Nephron (organoid): ENCODE results near the gene GNAT2.
A peak's percentile ranks its signal among the peaks of the same experiment; 100 is the strongest.

Experiments used
- H3K27ac Mint-ChIP-seq, 3 experiments: 2 replicates each; pipeline ENCODE4 v1.8.0; 2020; ENCODE audit warnings: mixed read lengths in 3 of 3, mild to moderate bottlenecking in 2 of 3, moderate library complexity in 1 of 3
- H3K27me3 Mint-ChIP-seq: 2 replicates; pipeline ENCODE4 v1.8.0; 2021; ENCODE audit warnings: low read depth, mild to moderate bottlenecking, moderate library complexity, mixed read lengths
- H3K36me3 Mint-ChIP-seq: 2 replicates; pipeline ENCODE4 v1.8.0; 2020; ENCODE audit warnings: low read depth, mixed read lengths
- H3K4me1 Mint-ChIP-seq: 2 replicates; pipeline ENCODE4 v1.8.0; 2020; ENCODE audit warnings: mixed read lengths
- H3K4me3 Mint-ChIP-seq, 3 experiments: 2 replicates each; pipeline ENCODE4 v1.8.0; 2020; ENCODE audit warnings: mild to moderate bottlenecking in 3 of 3, mixed read lengths in 3 of 3, moderate library complexity in 2 of 3
- H3K9me3 Mint-ChIP-seq: 2 replicates; pipeline ENCODE4 v1.8.0; 2020; ENCODE audit warnings: mixed read lengths
- TF ChIP-seq, protein P1 (sequence below), 3 experiments: fragments of 200-600 bp; sonication (generic); IDR thresholded peaks; one replicate each; pipeline ENCODE4 v1.5.0; 2021; ENCODE audit warnings: antibody characterized with exemption in 3 of 3; ENCODE audit not compliant: unreplicated experiment in 3 of 3

The GNAT2 gene

DNA sequence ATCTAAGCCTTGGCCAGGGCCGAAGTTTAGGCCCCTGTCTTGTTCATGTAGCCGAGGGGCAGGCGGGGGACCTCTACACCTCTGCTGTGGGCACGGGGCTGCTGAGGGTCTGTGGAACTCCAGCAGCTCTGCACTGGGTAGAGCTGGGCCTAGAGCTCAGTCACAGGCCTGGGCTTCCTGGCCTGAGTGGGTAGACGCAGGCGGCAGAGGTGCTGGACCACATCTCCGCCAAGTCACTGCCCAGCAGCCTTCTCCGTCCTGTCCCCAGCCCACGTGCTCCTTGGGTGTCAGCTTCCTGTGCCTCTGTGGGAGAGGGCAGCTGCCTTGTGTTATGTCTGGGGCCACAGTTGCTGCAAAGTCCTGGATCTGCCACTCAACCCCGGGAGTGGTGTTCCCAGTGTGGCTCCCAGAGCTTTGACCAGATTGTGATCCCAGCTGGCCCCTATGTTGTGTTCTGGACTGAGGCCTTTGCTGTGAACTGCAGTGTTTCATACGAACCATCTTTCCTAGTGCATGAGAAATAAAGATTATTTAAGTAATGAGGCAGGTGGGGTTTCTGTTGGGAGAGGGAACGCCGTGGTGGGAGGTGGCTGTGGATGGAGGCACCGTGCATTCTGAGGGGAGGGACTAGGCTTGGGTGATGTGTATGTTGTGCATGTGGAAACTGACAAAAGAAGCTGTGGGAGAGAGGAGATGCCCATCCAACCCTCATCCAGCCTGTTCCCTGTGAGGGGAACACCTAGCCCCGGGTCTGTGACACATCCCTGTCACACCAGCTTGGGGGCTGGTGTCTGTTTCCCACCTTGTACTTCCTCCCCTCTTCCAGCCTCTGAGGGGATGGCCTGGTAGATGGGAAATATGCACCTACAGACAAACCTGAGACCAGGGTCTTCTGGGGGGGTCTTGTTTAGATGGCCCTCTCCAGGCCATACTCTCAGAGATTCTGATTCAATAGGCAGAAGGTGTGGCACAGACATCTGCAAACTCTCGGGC lies 12.4 kb upstream of the GNAT2 start:
- Mint-ChIP-seq H3K27me3 (no peaks in the 10 kb centered on the region), H3K27ac (peak overlapping the region; percentile 63 to 83 (median 81)), H3K36me3 (peaks cover 42% of the 10 kb centered on the region), H3K9me3 (no peaks in the 10 kb centered on the region), H3K4me3 (no peak overlapping the region), H3K4me1 (peaks cover 46% of the 10 kb centered on the region)
- TF ChIP-seq, protein P1, sequence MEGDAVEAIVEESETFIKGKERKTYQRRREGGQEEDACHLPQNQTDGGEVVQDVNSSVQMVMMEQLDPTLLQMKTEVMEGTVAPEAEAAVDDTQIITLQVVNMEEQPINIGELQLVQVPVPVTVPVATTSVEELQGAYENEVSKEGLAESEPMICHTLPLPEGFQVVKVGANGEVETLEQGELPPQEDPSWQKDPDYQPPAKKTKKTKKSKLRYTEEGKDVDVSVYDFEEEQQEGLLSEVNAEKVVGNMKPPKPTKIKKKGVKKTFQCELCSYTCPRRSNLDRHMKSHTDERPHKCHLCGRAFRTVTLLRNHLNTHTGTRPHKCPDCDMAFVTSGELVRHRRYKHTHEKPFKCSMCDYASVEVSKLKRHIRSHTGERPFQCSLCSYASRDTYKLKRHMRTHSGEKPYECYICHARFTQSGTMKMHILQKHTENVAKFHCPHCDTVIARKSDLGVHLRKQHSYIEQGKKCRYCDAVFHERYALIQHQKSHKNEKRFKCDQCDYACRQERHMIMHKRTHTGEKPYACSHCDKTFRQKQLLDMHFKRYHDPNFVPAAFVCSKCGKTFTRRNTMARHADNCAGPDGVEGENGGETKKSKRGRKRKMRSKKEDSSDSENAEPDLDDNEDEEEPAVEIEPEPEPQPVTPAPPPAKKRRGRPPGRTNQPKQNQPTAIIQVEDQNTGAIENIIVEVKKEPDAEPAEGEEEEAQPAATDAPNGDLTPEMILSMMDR (IDR thresholded peaks at IDR 0.05; ENCODE audit: unreplicated experiment in 3 of 3) = no peak

DNA sequence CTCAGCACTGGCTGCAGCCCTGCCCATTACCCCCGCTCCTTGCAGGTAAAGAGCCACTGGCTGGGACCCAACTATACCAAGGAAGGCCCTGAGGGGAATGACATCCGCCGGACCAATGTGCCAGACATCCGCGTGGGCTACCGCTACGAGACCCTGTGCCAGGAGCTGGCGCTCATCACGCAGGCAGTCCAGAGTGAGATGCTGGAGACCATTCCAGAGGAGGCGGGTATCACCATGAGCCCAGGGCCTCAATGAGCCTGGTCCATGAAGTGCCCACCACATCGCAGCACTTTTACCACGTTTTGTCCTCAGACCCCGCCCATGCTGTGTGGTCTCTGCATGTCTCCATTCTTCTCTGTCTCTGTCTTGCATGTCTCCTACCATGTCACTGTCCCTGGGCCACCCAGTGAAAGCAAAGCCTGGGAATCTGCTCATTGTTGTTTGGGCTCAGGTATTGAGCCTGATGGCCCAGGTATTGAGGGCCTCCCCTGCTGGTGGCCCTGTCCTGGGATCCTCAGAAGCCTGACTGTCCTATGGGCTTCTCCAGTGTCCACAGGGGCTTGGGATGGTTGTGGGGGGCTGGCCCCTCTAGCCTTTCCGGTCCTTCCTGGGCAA lies 11.6 kb upstream of the GNAT2 start:
- TF ChIP-seq, protein P1 (IDR thresholded peaks at IDR 0.05; ENCODE audit: unreplicated experiment in 3 of 3) = no peak
- Mint-ChIP-seq H3K36me3 (peaks cover 47% of the 10 kb centered on the region), H3K27me3 (no peaks in the 10 kb centered on the region), H3K4me3 (no peak overlapping the region), H3K9me3 (no peaks in the 10 kb centered on the region), H3K4me1 (peaks cover 39% of the 10 kb centered on the region), H3K27ac (peak overlapping the region in 1 of 3 experiments; percentile 63)

DNA sequence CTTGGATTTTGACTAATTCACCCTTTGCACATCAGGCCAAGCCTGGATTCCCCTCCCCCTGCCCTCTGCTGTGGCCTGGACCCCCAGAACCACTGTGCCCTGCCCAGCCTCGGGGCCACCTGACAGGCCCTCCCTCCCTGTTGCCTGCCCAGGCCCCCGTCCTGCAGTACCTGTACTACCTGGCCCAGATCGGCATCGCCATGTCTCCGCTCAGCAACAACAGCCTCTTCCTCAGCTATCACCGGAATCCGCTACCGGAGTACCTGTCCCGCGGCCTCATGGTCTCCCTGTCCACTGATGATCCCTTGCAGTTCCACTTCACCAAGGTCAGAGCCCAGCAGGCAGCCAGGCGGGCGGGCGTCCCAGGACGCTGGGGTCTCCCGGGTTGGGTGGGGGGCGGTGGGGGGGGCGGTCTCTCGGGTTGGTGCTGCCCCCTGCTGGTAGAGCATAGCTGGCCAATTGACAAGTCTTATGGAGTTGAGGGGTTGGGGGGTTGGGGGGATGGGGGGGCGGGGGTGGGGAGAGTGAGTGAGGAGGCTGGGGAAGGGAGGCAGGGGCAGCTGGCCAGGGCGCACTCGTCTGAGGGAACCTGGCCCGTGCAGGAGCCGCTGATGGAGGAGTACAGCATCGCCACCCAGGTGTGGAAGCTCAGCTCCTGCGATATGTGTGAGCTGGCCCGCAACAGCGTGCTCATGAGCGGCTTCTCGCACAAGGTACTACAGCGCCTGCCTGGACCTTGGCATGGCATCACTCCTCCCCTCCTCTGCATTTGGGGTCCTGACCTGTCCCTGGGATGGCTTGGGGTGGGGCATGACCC lies 10.9 kb upstream of the GNAT2 start:
- no peak overlapping the region for H3K27ac Mint-ChIP-seq
- H3K36me3 Mint-ChIP-seq = peaks cover 49% of the 10 kb centered on the region
- no peaks in the 10 kb centered on the region for H3K27me3 Mint-ChIP-seq
- H3K4me3 Mint-ChIP-seq = no peak overlapping the region
- H3K9me3 Mint-ChIP-seq = no peaks in the 10 kb centered on the region
- TF ChIP-seq, protein P1 (IDR thresholded peaks at IDR 0.05; ENCODE audit: unreplicated experiment in 3 of 3) = peak in 1 of 3 experiments; percentile 14
- peaks cover 40% of the 10 kb centered on the region for H3K4me1 Mint-ChIP-seq

DNA sequence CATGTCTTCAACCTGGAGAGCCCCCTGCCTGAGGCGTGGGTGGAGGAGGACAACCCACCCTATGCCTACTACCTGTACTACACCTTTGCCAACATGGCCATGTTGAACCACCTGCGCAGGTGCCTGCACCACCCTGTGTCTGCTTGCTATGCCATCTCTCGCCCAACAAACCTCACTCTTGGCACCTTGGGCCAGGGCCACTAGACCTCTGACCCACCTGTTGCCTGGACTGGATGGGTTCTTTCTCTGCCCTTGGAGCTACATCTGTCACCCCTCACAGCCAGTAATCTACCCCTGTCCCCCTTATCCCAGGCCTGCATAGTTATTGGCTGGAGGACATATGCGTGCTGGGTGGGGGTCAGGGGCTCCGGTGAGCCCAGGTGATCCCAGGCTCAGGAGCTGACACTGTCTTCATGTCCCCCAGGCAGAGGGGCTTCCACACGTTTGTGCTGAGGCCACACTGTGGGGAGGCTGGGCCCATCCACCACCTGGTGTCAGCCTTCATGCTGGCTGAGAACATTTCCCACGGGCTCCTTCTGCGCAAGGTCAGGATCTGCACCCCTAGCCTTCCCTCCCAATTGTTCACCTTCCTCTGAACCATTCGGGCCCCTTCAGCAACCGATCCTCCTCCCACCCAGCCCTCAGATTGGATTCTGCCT lies 10.1 kb upstream of the GNAT2 start:
- Mint-ChIP-seq H3K36me3 (peaks cover 49% of the 10 kb centered on the region), H3K4me3 (no peak overlapping the region), H3K4me1 (peaks cover 37% of the 10 kb centered on the region), H3K27me3 (no peaks in the 10 kb centered on the region), H3K27ac (no peak overlapping the region), H3K9me3 (no peaks in the 10 kb centered on the region)
- TF ChIP-seq, protein P1 (IDR thresholded peaks at IDR 0.05; ENCODE audit: unreplicated experiment in 3 of 3) = no peak

DNA sequence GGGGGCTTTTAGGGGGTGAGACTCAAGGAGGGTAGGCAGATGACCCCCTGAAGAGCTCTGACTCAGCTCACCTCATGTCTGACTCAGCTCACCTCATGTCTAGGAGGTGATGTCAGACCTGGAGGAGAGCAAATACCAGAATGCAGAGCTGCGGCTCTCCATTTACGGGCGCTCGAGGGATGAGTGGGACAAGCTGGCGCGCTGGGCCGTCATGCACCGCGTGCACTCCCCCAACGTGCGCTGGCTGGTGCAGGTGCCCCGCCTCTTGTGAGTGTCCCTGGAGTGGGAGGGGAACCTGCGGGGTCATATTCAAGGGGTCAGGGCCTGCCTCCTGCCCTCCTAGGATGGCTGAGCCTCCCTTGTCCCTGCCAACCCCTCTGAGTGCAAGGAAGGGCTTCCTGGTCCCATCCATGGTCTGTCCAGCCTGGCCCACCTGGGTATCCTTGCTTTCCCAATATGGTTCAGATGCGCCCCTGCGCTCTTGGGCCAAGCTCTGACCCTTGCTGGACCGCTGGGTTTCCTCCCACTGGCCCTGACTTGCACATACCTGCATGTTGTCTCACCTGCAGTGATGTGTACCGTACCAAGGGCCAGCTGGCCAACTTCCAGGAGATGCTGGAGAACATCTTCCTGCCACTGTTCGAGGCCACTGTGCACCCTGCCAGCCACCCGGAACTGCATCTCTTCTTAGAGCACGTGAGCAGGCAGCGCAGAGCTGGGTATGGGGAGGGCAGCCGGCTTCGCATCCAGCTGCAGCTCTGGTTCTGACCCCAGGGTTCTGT lies 9.3 kb upstream of the GNAT2 start:
- no peaks in the 10 kb centered on the region for H3K27me3 Mint-ChIP-seq
- H3K27ac Mint-ChIP-seq = no peak overlapping the region
- H3K4me3 Mint-ChIP-seq = no peak overlapping the region

More for the DNA sequence above, 9.3 kb upstream of the GNAT2 start:
- Mint-ChIP-seq H3K9me3 (no peaks in the 10 kb centered on the region), H3K36me3 (peaks cover 45% of the 10 kb centered on the region), H3K4me1 (peaks cover 37% of the 10 kb centered on the region)
- TF ChIP-seq, protein P1 (IDR thresholded peaks at IDR 0.05; ENCODE audit: unreplicated experiment in 3 of 3) = no peak
